ENCODE data around the gene ZNF804B.

ZNF804B gene

GRCh38 chr7:89283302-89283701, 523.8 kb downstream of the ZNF804B start:
- TF ChIP-seq CTCF (IDR thresholded peaks at IDR 0.05; ENCODE audit: borderline replicate concordance, extremely low read depth, low read length, poor library complexity, severe bottlenecking): no peak
- TF ChIP-seq EZH2 (IDR thresholded peaks at IDR 0.05; ENCODE audit: borderline replicate concordance, low read depth, low read length, severe bottlenecking): no peak
- no peaks in the 10 kb centered on the region for H4K20me1 ChIP-seq (ENCODE audit: insufficient read depth, low read length)

GRCh38 chr7:89308535-89308934, 549.0 kb downstream of the ZNF804B start:
- DNase-seq (no peak), ATAC-seq (ENCODE audit: insufficient read depth, low read depth) (no peak)
- Histone ChIP-seq H3K27me3 (ENCODE audit: insufficient read depth, low read length, poor library complexity) (no peaks in the 10 kb centered on the region), H2AFZ (ENCODE audit: low read depth, low read length) (no peak overlapping the region), H3K9ac (ENCODE audit: low read depth, low read length) (no peak overlapping the region), H3K27ac (ENCODE audit: low read length) (no peak overlapping the region), H3K9me3 (ENCODE audit: insufficient read depth, low read length, severe bottlenecking) (no peaks in the 10 kb centered on the region), H4K20me1 (ENCODE audit: insufficient read depth, low read length) (no peaks in the 10 kb centered on the region), H3K4me1 (ENCODE audit: insufficient read depth, low read length) (no peaks in the 10 kb centered on the region), H3K4me3 (ENCODE audit: low read depth in 1 of 2, low read length in 2 of 2) (no peak overlapping the region), H3K36me3 (ENCODE audit: insufficient read depth, low read length) (no peaks in the 10 kb centered on the region), H3K79me2 (ENCODE audit: insufficient read depth, low read length) (no peaks in the 10 kb centered on the region), H3K4me2 (ENCODE audit: insufficient read depth, low read length) (no peak overlapping the region)
- TF ChIP-seq EZH2 (IDR thresholded peaks at IDR 0.05; ENCODE audit: borderline replicate concordance, low read depth, low read length, severe bottlenecking) (no peak), CTCF (IDR thresholded peaks at IDR 0.05; ENCODE audit: borderline replicate concordance, extremely low read depth, low read length, poor library complexity, severe bottlenecking) (no peak)

More at GRCh38 chr7:89283302-89283701, 523.8 kb downstream of the ZNF804B start:
- DNase-seq (no peak), ATAC-seq (ENCODE audit: insufficient read depth, low read depth) (no peak)
- Histone ChIP-seq H3K27me3 (ENCODE audit: insufficient read depth, low read length, poor library complexity) (no peaks in the 10 kb centered on the region), H3K4me2 (ENCODE audit: insufficient read depth, low read length) (no peak overlapping the region), H2AFZ (ENCODE audit: low read depth, low read length) (no peak overlapping the region), H3K4me1 (ENCODE audit: insufficient read depth, low read length) (no peaks in the 10 kb centered on the region), H3K9ac (ENCODE audit: low read depth, low read length) (no peak overlapping the region), H3K79me2 (ENCODE audit: insufficient read depth, low read length) (no peaks in the 10 kb centered on the region), H3K27ac (ENCODE audit: low read length) (no peak overlapping the region), H3K9me3 (ENCODE audit: insufficient read depth, low read length, severe bottlenecking) (no peaks in the 10 kb centered on the region), H3K36me3 (ENCODE audit: insufficient read depth, low read length) (no peaks in the 10 kb centered on the region), H3K4me3 (ENCODE audit: low read depth in 1 of 2, low read length in 2 of 2) (no peak overlapping the region)

GRCh38 chr7:89311886-89312285, 552.4 kb downstream of the ZNF804B start:
- no peak overlapping the region for H3K27ac ChIP-seq (ENCODE audit: low read length)
- DNase-seq: no peak
- H3K4me3 ChIP-seq (ENCODE audit: low read depth in 1 of 2, low read length in 2 of 2): no peak overlapping the region
- TF ChIP-seq CTCF (IDR thresholded peaks at IDR 0.05; ENCODE audit: borderline replicate concordance, extremely low read depth, low read length, poor library complexity, severe bottlenecking) (no peak), EZH2 (IDR thresholded peaks at IDR 0.05; ENCODE audit: borderline replicate concordance, low read depth, low read length, severe bottlenecking) (no peak)
- no peaks in the 10 kb centered on the region for H3K27me3 ChIP-seq (ENCODE audit: insufficient read depth, low read length, poor library complexity)
- no peaks in the 10 kb centered on the region for H3K79me2 ChIP-seq (ENCODE audit: insufficient read depth, low read length)
- no peak for ATAC-seq (ENCODE audit: insufficient read depth, low read depth)
- H2AFZ ChIP-seq (ENCODE audit: low read depth, low read length): no peak overlapping the region
- no peak overlapping the region for H3K9ac ChIP-seq (ENCODE audit: low read depth, low read length)
- H4K20me1 ChIP-seq (ENCODE audit: insufficient read depth, low read length): no peaks in the 10 kb centered on the region
- H3K4me2 ChIP-seq (ENCODE audit: insufficient read depth, low read length): no peak overlapping the region
- H3K36me3 ChIP-seq (ENCODE audit: insufficient read depth, low read length): no peaks in the 10 kb centered on the region
- H3K9me3 ChIP-seq (ENCODE audit: insufficient read depth, low read length, severe bottlenecking): no peaks in the 10 kb centered on the region
- H3K4me1 ChIP-seq (ENCODE audit: insufficient read depth, low read length): peaks cover 11% of the 10 kb centered on the region

GRCh38 chr7:89312551-89312950, 553.1 kb downstream of the ZNF804B start:
- TF ChIP-seq EZH2 (IDR thresholded peaks at IDR 0.05; ENCODE audit: borderline replicate concordance, low read depth, low read length, severe bottlenecking) (no peak), CTCF (IDR thresholded peaks at IDR 0.05; ENCODE audit: borderline replicate concordance, extremely low read depth, low read length, poor library complexity, severe bottlenecking) (no peak)
- Histone ChIP-seq H4K20me1 (ENCODE audit: insufficient read depth, low read length) (no peaks in the 10 kb centered on the region), H3K4me3 (ENCODE audit: low read depth in 1 of 2, low read length in 2 of 2) (no peak overlapping the region), H2AFZ (ENCODE audit: low read depth, low read length) (no peak overlapping the region), H3K27ac (ENCODE audit: low read length) (no peak overlapping the region), H3K9ac (ENCODE audit: low read depth, low read length) (no peak overlapping the region), H3K4me1 (ENCODE audit: insufficient read depth, low read length) (peaks cover 18% of the 10 kb centered on the region), H3K9me3 (ENCODE audit: insufficient read depth, low read length, severe bottlenecking) (no peaks in the 10 kb centered on the region), H3K36me3 (ENCODE audit: insufficient read depth, low read length) (no peaks in the 10 kb centered on the region), H3K79me2 (ENCODE audit: insufficient read depth, low read length) (no peaks in the 10 kb centered on the region), H3K27me3 (ENCODE audit: insufficient read depth, low read length, poor library complexity) (no peaks in the 10 kb centered on the region), H3K4me2 (ENCODE audit: insufficient read depth, low read length) (no peak overlapping the region)
- ATAC-seq (ENCODE audit: insufficient read depth, low read depth) (no peak), DNase-seq (no peak)

All from DND-41 (cell line).